NCI-H1694 (cell line): ENCODE data around the gene ISG15.

Experiments
- DNase-seq: peaks from one replicate; lab custom pipeline; 2025; lab: John Stamatoyannopoulos, UW

ISG15 gene

GRCh38 chr1:1013105-1013921 lies at the start of gene ISG15:
Gene ISG15 (plus strand): TSS chr1:1013497. CDS start chr1:1013574, 77 bp downstream.
- peak; percentile 64 for DNase-seq

GRCh38 chr1:963746-964525 lies 49.4 kb upstream of the ISG15 start:
- no peak for DNase-seq

- DNase-seq: no peak
Measured at GRCh38 chr1:964691-965525, 48.4 kb upstream of the ISG15 start.

- no peak for DNase-seq
Measured at GRCh38 chr1:965526-966134, 47.7 kb upstream of the ISG15 start.

- no peak for DNase-seq
Measured at GRCh38 chr1:966135-966703, 47.1 kb upstream of the ISG15 start, which contains the start of gene PLEKHN1. Gene PLEKHN1 (plus strand): TSS chr1:966482. CDS start chr1:966532, 50 bp downstream.

GRCh38 chr1:966704-967300 lies 46.5 kb upstream of the ISG15 start:
- DNase-seq: no peak

GRCh38 chr1:967466-968343 lies 45.6 kb upstream of the ISG15 start:
- DNase-seq: no peak

- no peak for DNase-seq
Measured at GRCh38 chr1:969260-969855, 43.9 kb upstream of the ISG15 start.

GRCh38 chr1:970242-970972 lies 42.9 kb upstream of the ISG15 start:
- no peak for DNase-seq

- no peak for DNase-seq
Measured at GRCh38 chr1:970973-971730, 42.1 kb upstream of the ISG15 start.

GRCh38 chr1:971751-972506 lies 41.4 kb upstream of the ISG15 start:
- no peak for DNase-seq

- DNase-seq: no peak
Measured at GRCh38 chr1:972726-973458, 40.4 kb upstream of the ISG15 start.

- no peak for DNase-seq
Measured at GRCh38 chr1:973459-974292, 39.6 kb upstream of the ISG15 start.

- no peak for DNase-seq
Measured at GRCh38 chr1:974293-974640, 39.0 kb upstream of the ISG15 start.

GRCh38 chr1:974687-975328 lies 38.5 kb upstream of the ISG15 start:
- DNase-seq: no peak
